ENCODE results near the gene KIAA1958. TPM values are rescaled to one million over a fixed set of nuclear protein-coding genes. Genes with fewer than 3 reads are reported as not detected.

The KIAA1958 gene
- total RNA-seq, 4 donors from 2014 or later, result 4.6 to 22.0 (median 9.2) TPM

DNA sequence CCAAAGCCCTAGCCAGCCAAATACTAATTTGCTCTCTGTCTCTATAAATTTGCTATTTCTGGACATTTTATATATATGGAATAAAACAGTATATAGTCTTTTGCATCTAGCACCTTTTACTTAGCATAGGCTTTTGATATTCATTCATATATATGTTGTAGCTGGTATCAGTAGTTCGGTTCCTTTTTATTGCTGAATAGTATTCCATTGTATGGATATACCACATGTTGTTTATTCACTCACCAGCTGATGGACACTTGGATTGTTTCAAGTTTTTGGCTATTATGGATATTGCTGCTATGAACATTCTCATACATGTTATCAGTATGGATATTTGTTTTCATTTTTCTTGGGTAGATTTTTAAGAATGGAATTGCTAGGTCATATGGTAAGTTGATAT lies 23.8 kb upstream of the KIAA1958 start:
- intact Hi-C loops (cut with DNase I; ENCODE audit: low total_unique reads), result no loop called here
- Histone ChIP-seq H3K4me1 (no peaks in the 10 kb centered on the region), H3K36me3 (no peaks in the 10 kb centered on the region), H3K27ac (no peak overlapping the region), H3K9me3 (no peaks in the 10 kb centered on the region), H3K4me3 (no peak overlapping the region), H3K27me3 (no peaks in the 10 kb centered on the region)
- DNase-seq, result no peak
- TF ChIP-seq, protein P1, sequence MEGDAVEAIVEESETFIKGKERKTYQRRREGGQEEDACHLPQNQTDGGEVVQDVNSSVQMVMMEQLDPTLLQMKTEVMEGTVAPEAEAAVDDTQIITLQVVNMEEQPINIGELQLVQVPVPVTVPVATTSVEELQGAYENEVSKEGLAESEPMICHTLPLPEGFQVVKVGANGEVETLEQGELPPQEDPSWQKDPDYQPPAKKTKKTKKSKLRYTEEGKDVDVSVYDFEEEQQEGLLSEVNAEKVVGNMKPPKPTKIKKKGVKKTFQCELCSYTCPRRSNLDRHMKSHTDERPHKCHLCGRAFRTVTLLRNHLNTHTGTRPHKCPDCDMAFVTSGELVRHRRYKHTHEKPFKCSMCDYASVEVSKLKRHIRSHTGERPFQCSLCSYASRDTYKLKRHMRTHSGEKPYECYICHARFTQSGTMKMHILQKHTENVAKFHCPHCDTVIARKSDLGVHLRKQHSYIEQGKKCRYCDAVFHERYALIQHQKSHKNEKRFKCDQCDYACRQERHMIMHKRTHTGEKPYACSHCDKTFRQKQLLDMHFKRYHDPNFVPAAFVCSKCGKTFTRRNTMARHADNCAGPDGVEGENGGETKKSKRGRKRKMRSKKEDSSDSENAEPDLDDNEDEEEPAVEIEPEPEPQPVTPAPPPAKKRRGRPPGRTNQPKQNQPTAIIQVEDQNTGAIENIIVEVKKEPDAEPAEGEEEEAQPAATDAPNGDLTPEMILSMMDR (IDR thresholded peaks at IDR 0.05), result no peak
- no peak for TF ChIP-seq POLR2A (IDR thresholded peaks at IDR 0.05)

DNA sequence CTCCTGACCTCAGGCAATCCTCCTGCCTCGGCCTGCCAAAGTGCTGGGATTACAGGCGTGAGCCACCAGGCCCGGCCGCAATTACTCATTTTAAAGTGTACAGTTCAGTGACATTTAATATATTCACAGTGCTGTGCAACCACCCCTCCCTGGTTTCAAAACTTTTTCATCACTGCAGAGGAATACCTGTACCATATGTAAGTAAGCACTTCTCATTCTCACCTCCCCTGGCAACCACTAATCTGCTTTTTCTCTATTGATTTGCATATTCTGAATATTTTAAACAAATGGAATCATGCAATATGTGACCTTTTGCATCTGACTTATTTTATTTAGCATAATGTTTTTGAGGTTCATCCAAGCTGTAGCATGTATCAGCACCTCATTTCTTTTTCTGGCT lies 21.3 kb upstream of the KIAA1958 start:
- Histone ChIP-seq H3K4me3 (no peak overlapping the region), H3K4me1 (no peaks in the 10 kb centered on the region), H3K27ac (no peak overlapping the region), H3K27me3 (no peaks in the 10 kb centered on the region), H3K9me3 (no peaks in the 10 kb centered on the region), H3K36me3 (no peaks in the 10 kb centered on the region)
- no peak for DNase-seq
- intact Hi-C loops (cut with DNase I; ENCODE audit: low total_unique reads), result no loop called here
- TF ChIP-seq POLR2A (IDR thresholded peaks at IDR 0.05), result no peak

DNA sequence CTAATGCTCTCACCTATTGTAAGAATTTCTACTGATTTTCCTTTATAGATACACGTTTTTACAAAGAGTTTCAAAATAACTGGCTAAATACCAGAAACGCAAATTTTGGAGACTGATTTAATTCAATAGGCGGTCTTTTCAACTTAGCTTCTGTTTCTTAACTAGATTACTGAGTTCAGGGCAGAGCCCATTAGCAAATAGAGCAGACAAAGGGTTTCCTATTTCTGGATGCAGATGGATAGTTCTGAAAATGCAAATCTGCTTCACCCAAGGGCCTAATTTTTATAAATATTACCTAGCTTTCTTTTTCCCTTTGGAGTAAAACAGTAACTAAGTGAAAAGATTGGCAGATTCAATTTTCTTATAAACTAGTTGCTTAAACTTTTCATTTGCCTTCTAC lies 13.6 kb upstream of the KIAA1958 start:
- no peaks in the 10 kb centered on the region for H3K27me3 ChIP-seq
- H3K9me3 ChIP-seq, result peaks cover 0 to 2% of the 10 kb centered on the region in 2 donors
- TF ChIP-seq POLR2A (IDR thresholded peaks at IDR 0.05), result no peak
- TF ChIP-seq, protein P1 (IDR thresholded peaks at IDR 0.05), result no peak
- H3K36me3 ChIP-seq, result no peaks in the 10 kb centered on the region
- DNase-seq, result no peak
- no peaks in the 10 kb centered on the region for H3K4me1 ChIP-seq
- intact Hi-C loops (cut with DNase I; ENCODE audit: low total_unique reads), result no loop called here
- H3K27ac ChIP-seq, result no peak overlapping the region
- no peak overlapping the region for H3K4me3 ChIP-seq

DNA sequence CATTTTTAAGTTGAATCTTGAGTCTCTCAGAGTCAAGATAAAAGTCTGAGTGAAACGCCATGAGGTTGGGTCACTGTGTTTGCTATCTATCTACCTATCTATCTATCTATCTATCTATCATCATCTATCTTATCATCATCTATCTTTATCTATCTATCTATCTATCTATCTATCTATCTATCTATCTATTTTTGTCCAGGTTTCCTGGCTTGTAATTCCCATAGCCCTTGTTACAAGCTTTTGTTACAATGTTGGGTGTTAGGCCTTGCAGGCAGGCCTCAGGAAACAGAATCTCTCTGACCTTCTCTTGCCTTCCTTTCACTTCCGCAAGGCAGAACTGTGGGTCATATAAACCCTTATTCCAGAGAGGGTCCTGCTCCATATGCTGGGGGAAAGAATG lies 12.6 kb upstream of the KIAA1958 start:
- intact Hi-C loops (cut with DNase I; ENCODE audit: low total_unique reads), result no loop called here
- DNase-seq, result no peak
- no peak for TF ChIP-seq POLR2A (IDR thresholded peaks at IDR 0.05)
- TF ChIP-seq, protein P1 (IDR thresholded peaks at IDR 0.05), result no peak
- H3K4me1 ChIP-seq, result no peaks in the 10 kb centered on the region
- no peak overlapping the region for H3K4me3 ChIP-seq
- no peak overlapping the region for H3K27ac ChIP-seq
- H3K9me3 ChIP-seq, result peaks cover 0 to 5% of the 10 kb centered on the region in 2 donors
- H3K36me3 ChIP-seq, result no peaks in the 10 kb centered on the region
- H3K27me3 ChIP-seq, result no peaks in the 10 kb centered on the region

DNA sequence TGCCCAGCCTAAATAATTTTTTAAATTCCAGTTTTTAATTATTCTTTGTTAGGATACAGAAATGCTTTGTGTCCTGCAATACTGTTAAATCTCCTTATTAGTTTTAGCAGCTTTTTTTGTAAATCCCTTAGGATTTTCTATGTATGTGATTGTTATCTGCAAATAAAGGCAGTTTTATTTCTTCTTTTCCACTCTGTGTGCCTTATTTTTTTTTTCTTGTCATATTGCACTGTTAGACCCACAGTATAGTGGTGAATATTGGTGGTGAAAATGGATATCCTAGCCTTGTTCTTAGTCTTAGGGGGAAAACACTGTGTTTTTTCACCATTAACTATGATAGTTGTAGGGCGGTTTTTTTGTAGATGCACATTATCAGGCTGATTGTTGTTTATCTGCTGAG lies 11.3 kb upstream of the KIAA1958 start:
- TF ChIP-seq, protein P1 (IDR thresholded peaks at IDR 0.05), result no peak
- TF ChIP-seq POLR2A (IDR thresholded peaks at IDR 0.05), result no peak
- Histone ChIP-seq H3K27me3 (no peaks in the 10 kb centered on the region), H3K9me3 (peaks cover 0 to 5% of the 10 kb centered on the region in 2 donors), H3K4me3 (no peak overlapping the region), H3K4me1 (no peaks in the 10 kb centered on the region), H3K27ac (no peak overlapping the region), H3K36me3 (no peaks in the 10 kb centered on the region)
- intact Hi-C loops (cut with DNase I; ENCODE audit: low total_unique reads), result no loop called here
- no peak for DNase-seq

DNA sequence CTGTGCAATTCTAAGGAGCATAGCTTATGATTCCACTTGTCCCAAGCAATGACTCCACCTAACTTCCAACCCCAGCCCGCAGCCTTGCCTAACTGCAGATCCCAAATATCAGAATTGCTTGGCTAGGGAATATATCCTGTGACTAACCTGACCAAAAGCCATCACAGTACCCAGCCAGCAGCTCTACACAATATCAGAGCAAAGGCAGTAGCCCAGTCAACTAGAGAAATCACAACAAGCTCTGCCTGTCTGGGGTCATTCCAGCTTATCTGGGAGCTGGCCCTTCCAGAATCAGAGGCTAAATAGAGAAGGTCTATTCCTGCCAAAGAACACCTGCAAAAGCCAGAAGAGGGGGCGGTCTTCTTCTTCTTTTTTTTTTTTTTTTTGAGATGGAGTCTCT lies 9.3 kb upstream of the KIAA1958 start:
- TF ChIP-seq POLR2A (IDR thresholded peaks at IDR 0.05), result no peak
- TF ChIP-seq, protein P1 (IDR thresholded peaks at IDR 0.05), result no peak
- Histone ChIP-seq H3K9me3 (peaks cover 0 to 5% of the 10 kb centered on the region in 2 donors), H3K27ac (no peak overlapping the region), H3K4me3 (no peak overlapping the region), H3K27me3 (no peaks in the 10 kb centered on the region), H3K36me3 (no peaks in the 10 kb centered on the region), H3K4me1 (no peaks in the 10 kb centered on the region)
- no peak for DNase-seq
- intact Hi-C loops (cut with DNase I; ENCODE audit: low total_unique reads), result no loop called here
